D341Med (cell line): ENCODE results near the gene FLII.
A peak's percentile ranks its signal among the peaks of the same experiment; 100 is the strongest.
"Not testable (repeated sequence)": the region's sequence is repeated elsewhere in the genome, so short reads cannot be mapped to it uniquely, and the experiment has no call there.

ENCODE experiments used
- DNase-seq: peaks from one replicate; pipeline ENCODE4 v3.0.0; 2012; ENCODE audit warnings: low spot score

Gene FLII

DNA sequence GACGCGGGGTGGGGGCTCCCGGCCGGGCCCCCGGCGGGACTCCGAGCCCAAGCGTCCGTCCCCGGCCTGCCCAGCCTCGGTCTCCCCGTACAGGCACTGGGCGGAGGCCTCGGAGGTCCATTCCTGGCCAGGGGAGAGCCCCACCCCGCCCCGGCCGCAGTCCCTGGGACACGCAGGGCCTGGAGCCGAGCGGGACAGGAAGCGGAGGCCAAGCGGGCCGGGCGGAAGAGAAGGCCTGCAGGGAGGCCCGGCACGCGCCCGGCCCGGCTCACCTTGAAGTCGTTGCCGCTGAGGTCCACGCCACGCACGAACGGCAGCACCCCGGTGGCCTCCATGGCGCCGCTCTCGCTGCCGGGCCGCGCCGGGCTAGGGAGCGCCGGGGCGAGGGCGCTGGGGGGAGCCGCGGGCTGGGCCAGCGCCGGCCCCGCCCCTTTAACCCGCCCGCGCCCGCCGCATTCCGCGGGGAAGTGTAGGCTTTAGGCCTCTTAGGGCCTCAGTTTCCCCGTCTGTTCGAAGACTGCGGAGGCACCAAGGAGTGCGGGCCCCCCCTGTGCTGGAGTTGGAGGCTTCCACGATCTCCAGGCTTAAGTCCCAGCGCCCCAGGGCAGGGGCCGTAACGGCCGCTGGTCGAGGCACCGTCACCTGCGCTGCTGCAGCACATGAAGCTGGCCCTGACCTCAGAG is at the start of gene FLII:
Gene FLII, minus strand, starts transcription at position 383 of the 683 bp plus-strand sequence. Its CDS starts 48 bp downstream, at position 335.
- DNase-seq = peak; percentile 82

- DNase-seq = not testable (repeated sequence)
These were observed 44.7 kb upstream of the FLII start for GRCh38 chr17:18303206-18303605.

GRCh38 chr17:18300725-18301480 is 42.4 kb upstream of the FLII start:
- no peak for DNase-seq

DNA sequence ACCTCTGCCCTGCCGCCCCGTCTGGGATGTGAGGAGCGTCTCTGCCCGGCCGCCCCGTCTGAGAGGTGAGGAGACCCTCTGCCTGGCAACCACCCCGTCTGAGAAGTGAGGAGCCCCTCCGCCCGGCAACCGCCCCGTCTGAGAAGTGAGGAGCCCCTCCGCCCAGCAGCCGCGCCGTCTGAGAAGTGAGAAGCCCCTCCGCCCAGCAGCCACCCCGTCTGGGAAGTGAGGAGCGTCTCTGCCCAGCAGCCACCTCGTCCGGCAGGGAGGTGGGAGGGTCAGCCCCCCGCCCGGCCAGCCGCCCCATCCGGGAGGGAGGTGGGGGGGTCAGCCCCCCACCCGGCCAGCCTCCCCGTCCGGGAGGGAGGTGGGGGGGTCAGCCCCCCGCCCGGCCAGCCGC is 39.5 kb upstream of the FLII start:
- DNase-seq = not testable (repeated sequence)

DNA sequence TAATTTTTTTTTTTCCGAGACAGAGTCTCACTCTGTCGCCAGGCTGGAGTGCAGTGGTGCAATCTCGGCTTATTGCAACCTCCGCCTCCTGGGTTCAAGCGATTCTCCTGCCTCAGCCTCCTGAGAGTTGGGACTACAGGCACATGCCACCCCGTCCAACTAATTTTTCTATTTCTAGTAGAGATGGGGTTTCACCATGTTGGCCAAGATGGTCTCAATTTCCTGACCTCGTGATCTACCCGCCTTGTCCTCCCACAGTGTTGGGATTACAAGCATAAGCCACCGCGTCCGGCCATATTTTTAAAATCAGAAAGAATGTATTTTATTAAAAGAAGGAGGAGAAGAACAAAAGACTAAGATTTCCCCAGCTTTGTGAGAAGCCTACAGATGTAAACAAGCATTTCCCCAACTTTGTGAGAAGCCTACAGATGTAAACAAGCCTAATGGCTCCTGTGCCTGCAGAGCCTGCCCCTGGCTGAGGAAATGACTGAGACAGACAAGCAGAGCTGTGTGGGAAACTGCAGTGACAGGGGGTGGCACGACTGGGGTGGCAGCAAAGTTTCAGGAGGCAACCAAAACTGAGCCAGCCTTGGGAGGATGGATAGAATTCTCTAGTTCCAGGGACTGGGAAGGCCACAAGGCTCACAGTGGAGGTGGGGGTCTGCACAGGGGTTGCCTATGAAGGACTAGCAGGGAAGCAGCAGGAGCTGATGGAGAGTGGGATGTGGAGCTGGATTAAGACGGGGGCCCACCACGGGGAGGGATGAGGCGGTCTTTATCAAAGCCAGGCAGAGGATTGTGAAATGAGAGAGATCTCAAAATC is 33.4 kb upstream of the FLII start:
- DNase-seq = no peak

DNA sequence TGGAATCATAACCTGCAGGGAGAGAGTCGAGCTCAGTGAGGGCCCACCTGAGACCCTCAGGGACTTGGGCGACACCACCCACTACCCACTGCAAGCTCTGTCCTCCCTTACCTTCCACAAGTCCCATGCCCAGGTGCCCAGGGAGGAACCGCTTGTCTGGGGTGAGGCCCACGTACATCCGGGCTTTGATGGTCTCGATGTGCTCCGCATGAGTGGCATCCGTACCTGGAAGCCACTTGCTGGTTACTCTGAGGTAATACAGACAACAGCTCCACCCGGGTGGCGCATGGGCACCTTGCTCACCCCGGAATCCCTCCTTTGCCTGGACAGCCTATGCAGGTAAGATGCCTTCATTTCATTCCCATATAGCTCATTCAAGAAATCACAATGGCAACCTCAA is 26.8 kb upstream of the FLII start:
- DNase-seq = no peak

DNA sequence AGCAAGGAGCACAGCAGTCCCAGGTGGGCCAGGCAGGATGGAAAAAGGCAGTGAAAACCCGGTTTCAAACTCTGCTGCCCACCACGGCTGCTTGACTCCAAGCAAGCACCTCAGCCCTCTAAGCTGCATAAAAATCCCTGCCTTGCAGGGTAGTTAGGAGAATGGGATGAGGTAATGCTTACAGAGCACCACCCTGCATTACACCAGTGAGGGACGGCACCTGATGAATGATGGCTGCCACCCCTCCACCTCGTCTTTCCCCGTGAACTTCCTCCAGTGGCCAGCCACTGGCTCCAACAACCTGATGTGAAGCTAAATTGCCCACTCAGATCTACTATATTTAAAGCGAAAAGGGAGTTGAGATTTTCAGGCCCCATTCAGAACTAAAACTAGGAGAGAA is 23.2 kb upstream of the FLII start:
- no peak for DNase-seq

DNA sequence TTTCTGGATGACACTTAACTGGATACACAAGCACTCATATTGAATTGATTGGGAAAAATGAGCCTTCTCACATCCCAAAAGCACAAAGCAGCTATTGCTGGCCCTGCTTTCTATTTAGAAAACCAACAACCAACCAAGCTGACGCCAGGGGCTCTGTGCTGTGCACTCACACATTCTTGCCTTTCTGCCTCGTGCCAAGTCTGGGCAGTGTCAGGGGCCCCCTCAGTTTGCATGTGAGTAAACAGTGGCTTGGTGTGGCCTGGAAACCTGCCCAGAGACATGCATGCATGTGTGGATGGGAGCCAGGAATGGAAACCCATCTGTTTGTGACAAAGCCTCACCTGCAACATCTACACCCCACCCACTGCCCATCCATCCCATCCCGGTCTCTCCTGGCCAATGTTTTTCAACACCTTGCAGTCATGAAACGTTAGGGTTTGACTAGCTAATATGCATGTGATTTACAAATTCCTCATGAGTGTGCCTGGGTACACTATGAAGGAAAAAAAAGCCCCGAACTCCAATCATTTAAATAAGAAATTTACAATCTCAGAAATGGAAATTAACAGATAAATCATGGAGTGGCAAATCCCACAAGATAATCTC is 22.3 kb upstream of the FLII start:
- no peak for DNase-seq

- no peak for DNase-seq
These were observed 21.7 kb upstream of the FLII start for GRCh38 chr17:18280249-18280648.

DNA sequence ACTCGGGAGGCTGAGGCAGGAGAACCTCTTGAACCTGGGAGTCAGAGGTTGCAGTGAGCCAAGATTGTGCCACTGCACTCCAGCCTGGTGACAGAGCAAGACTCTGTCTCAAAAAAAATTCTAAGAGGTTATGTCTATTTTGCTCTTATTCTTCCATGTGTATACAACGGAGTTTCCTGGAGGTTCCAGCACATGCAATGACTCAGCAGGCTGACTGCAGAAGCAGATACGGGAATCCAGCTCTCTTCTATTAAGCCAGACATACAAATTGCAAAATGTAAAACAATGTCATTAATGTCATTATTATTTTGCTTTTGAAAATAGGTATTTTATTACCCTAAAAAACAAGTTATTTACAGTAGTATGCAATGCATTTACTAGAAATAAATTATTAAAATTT is 20.3 kb upstream of the FLII start:
- no peak for DNase-seq

DNA sequence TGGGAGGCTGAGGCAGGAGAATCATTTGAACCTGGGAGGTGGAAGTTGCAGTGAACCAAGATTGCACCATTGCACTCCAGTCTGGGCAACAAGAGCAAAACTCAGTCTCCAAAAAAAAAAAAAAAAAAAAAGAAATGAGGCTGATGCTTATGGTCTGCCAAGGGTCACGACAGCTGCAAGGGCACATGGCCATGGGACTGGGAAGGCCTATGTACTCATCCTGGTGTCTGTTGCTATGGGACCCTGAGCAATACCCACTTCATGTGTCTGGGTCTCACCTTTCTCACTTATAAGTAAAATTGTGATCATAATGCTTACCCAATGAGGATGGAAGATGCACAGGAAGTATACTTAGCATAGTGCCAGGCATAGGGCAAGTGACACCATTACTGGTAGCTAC is 18.5 kb upstream of the FLII start:
- DNase-seq = no peak

GRCh38 chr17:18270046-18270931 is 11.8 kb upstream of the FLII start:
- DNase-seq = no peak

DNA sequence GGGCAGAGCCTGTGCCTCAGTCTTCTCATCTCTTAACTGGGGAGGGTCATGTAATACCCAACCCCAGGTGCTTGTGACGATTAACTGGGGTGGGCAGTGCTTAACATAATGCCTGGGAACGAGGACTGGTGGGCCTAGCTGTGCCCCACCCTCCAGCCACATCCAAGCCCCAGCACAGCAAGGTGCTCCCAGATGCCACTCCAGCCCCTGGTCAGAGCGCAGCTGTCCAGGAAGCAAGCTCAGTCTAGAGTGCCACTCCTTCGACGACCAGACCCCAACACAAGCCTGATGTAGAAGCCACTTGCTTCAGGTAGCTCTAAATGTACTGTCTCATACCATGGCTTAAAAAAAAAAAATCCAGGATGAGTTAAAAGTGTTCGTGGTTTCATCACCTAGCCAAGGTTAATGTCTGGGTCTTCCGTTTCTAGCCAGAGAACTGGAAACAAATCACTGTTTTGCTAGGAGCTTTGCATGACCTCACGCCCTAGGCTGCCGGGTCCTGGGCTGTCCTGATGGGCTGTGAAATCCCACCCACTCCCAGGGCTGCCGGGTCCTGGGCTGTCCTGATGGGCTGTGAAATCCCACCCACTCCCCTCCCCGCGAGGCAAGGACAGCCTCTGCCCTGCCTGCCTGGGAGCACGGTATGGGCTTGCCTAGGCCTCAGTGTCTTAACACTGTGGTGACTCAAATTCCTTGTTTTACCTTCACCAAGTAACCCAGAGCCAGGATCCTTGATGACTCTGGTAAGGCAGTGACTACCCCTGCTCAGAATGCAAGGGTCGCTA is 9.6 kb upstream of the FLII start:
- DNase-seq = no peak

- DNase-seq = no peak
These were observed 8.8 kb upstream of the FLII start for GRCh38 chr17:18267366-18267765.

DNA sequence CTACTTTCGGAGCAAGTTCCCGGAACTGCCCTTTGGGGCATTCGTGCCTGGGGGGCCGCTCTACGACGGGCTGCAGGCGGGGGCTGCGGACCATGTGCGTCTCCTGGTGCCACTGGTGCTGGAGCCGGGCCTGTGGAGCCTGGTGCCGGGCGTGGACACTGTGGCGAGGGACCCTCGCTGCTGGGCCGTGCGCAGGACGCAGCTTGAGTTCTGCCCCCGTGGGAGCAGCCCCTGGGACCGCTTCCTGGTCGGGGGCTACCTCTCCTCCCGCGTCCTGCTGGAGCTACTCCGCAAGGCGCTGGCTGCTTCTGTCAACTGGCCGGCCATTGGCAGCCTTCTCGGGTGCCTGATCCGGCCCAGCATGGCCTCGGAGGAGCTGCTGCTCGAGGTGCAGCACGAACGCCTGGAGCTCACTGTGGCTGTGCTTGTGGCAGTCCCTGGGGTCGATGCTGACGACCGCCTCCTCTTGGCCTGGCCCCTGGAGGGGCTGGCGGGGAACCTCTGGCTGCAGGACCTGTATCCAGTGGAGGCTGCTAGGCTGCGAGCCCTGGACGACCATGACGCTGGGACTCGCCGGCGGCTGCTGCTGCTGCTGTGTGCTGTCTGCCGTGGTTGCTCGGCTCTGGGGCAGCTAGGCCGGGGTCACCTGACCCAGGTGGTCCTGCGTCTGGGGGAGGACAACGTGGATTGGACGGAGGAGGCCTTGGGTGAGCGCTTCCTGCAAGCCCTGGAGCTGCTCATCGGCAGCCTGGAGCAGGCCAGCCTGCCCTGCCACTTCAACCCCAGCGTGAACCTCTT is 5.5 kb upstream of the FLII start:
- DNase-seq = no peak

DNA sequence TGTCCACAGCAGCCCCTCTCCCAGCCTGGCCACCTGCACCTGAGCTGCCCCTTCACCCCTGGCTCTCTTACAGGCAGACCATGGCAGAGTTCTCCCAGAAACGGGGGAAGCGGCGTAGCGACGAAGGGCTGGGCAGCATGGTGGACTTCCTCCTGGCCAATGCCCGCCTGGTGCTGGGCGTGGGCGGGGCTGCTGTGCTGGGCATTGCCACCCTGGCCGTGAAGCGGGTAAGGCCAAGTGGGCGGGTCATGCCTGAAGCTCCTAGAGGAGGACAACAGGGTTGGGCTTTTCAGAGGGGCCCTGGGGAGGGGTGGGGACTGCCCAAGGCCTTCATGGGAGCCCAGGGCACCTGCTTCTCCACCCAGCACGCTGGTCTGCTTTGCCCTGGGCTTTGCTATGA is 4.1 kb upstream of the FLII start:
- no peak for DNase-seq

- DNase-seq = no peak
These were observed 3.6 kb upstream of the FLII start for GRCh38 chr17:18262111-18262510.

DNA sequence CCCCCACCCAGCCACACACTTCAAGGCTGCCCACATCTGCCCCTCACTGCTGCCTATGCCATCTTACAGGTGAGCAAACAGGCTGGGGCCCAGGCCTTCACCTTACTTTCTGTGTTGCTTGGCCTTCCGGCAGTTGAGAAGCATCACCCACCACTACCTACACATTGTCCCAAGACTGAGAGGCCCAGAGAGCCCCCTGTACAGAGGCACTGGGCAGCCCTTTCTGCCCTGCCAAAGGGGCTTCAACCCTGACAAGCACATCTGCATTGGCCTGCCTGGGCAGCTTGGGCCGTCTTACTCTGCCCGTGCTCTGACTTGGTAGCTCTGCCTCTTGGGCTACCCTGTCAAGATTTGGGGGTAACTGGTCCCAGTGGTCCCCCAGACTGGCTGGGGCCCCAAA is 3.1 kb upstream of the FLII start:
- DNase-seq = no peak

GRCh38 chr17:18261146-18261515 is 2.6 kb upstream of the FLII start:
- no peak for DNase-seq
